ENCODE results near the gene ARL8B. TPM values are rescaled to one million over a fixed set of nuclear protein-coding genes. Genes with fewer than 3 reads are reported as not detected.
A peak's percentile ranks its signal among the peaks of the same experiment; 100 is the strongest.

Gene ARL8B
- total and polyA plus RNA-seq, 10 of the 15 experiments (the other 5 are each of a cell fraction or from before 2014, with no cell fraction given): 22.0 to 80.6 (median 43.7) TPM

- TF ChIP-seq, protein P1, sequence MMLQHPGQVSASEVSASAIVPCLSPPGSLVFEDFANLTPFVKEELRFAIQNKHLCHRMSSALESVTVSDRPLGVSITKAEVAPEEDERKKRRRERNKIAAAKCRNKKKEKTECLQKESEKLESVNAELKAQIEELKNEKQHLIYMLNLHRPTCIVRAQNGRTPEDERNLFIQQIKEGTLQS (IDR thresholded peaks at IDR 0.05; ENCODE audit: borderline replicate concordance, extremely low read depth, low read depth, low read length): no peak
- TF ChIP-seq CREB1 (IDR thresholded peaks at IDR 0.05; ENCODE audit: low read depth): no peak
- TF ChIP-seq NFYA (IDR thresholded peaks at IDR 0.05; ENCODE audit: borderline replicate concordance, low read depth, low read length): no peak
- TF ChIP-seq SUPT20H (IDR thresholded peaks at IDR 0.05; ENCODE audit: borderline replicate concordance, control insufficient read depth, low read depth, low read length): no peak
- TF ChIP-seq CEBPB (IDR thresholded peaks at IDR 0.05; ENCODE audit: borderline replicate concordance in 1 of 2, low read depth in 2 of 2, low read length in 2 of 2): no peak
- TF ChIP-seq, protein P2, sequence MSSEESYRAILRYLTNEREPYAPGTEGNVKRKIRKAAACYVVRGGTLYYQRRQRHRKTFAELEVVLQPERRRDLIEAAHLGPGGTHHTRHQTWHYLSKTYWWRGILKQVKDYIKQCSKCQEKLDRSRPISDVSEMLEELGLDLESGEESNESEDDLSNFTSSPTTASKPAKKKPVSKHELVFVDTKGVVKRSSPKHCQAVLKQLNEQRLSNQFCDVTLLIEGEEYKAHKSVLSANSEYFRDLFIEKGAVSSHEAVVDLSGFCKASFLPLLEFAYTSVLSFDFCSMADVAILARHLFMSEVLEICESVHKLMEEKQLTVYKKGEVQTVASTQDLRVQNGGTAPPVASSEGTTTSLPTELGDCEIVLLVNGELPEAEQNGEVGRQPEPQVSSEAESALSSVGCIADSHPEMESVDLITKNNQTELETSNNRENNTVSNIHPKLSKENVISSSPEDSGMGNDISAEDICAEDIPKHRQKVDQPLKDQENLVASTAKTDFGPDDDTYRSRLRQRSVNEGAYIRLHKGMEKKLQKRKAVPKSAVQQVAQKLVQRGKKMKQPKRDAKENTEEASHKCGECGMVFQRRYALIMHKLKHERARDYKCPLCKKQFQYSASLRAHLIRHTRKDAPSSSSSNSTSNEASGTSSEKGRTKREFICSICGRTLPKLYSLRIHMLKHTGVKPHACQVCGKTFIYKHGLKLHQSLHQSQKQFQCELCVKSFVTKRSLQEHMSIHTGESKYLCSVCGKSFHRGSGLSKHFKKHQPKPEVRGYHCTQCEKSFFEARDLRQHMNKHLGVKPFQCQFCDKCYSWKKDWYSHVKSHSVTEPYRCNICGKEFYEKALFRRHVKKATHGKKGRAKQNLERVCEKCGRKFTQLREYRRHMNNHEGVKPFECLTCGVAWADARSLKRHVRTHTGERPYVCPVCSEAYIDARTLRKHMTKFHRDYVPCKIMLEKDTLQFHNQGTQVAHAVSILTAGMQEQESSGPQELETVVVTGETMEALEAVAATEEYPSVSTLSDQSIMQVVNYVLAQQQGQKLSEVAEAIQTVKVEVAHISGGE (CRISPR knock-in tag; IDR thresholded peaks at IDR 0.05): no peak
- no peak for TF ChIP-seq POLR2AphosphoS2 (IDR thresholded peaks at IDR 0.05; ENCODE audit: low read depth, low read length)
- TF ChIP-seq PAX8 (IDR thresholded peaks at IDR 0.05): peak; percentile 76; the same call in 1 of the 2 replicates
- peak; percentile 88 for TF ChIP-seq YY1 (IDR thresholded peaks at IDR 0.05; ENCODE audit: low read depth, low read length)
- no peak for TF ChIP-seq KAT2A (conservative IDR thresholded peaks at IDR 0.05; ENCODE audit: control insufficient read depth, low read depth, low read length)
- no peak for TF ChIP-seq CHD1 (IDR thresholded peaks at IDR 0.05; ENCODE audit: low read depth, low read length)
- TF ChIP-seq SIN3A (IDR thresholded peaks at IDR 0.05; ENCODE audit: low read depth, low read length): no peak
- no peak for TF ChIP-seq E2F8 (IDR thresholded peaks at IDR 0.05; ENCODE audit: low read depth, partially characterized antibody)
- no peak for TF ChIP-seq REST (IDR thresholded peaks at IDR 0.05; ENCODE audit: low read depth, low read length)
- no peak for TF ChIP-seq ESRRA (IDR thresholded peaks at IDR 0.05; ENCODE audit: low read length)
- TF ChIP-seq MEF2A (IDR thresholded peaks at IDR 0.05; ENCODE audit: insufficient read depth, low read depth, low read length): no peak
- TF ChIP-seq CHD2 (IDR thresholded peaks at IDR 0.05; ENCODE audit: borderline replicate concordance, low read depth, low read length): no peak
- peak; percentile 54; the same call in 1 of the 2 replicates for TF ChIP-seq SPI1 (IDR thresholded peaks at IDR 0.05; ENCODE audit: borderline replicate concordance, insufficient read depth, low read depth, low read length)
- TF ChIP-seq POLR2AphosphoS5 (IDR thresholded peaks at IDR 0.05; ENCODE audit: low read length): peak; percentile 51; the same call in 1 of the 2 replicates
These were observed 69.6 kb downstream of the ARL8B start (continued) for GRCh38 chr3:5191555-5192304.

All from GM12878 (cell line).